ENCODE measurements around the gene IFITM1.
A peak's percentile ranks its signal among the peaks of the same experiment; 100 is the strongest.
"Not testable (repeated sequence)": the region's sequence is repeated elsewhere in the genome, so short reads cannot be mapped to it uniquely, and the experiment has no call there.

Gene IFITM1

GRCh38 chr11:309979-310572, 3.8 kb upstream of the IFITM1 start:
- not testable (repeated sequence) for DNase-seq

DNA sequence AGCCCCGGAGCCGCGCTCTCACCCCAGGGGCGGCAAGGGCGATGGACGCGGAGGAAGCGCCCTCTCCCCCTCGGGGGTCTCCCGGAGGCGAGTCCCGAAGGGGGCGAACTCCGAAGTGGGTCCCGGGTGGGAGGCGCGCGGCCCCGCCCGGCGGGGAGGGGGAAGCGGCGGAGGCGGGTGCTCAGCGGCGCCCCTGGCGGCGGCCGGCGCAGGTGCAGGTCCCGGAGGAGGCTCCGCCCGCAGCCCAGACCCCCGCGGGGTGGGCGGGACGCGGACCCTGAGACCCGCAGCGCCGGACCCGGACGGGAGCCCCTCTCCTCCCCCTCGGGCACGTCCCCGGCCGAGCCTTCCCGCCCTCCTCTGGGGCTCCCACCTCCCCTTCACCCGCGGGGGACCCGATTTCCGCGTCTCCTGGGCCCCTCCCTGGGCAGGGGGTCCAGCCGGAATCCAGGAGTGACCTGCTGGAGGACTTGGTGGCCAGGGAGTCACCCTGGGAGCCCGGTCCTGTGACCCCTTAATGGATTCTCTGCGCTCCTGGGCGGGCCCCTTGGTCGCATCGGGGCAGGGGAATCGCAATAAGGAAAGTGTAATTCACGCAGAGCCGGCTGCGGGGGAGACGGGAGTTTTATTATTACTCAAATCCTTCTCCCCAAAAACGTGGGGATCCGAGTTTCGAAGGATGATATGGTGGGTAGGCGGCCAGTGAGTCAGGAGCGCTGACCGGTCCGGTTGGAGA, 2.7 kb upstream of the IFITM1 start:
- DNase-seq = not testable (repeated sequence)

GRCh38 chr11:312092-312816, 1.6 kb upstream of the IFITM1 start:
- no peak for DNase-seq

DNA sequence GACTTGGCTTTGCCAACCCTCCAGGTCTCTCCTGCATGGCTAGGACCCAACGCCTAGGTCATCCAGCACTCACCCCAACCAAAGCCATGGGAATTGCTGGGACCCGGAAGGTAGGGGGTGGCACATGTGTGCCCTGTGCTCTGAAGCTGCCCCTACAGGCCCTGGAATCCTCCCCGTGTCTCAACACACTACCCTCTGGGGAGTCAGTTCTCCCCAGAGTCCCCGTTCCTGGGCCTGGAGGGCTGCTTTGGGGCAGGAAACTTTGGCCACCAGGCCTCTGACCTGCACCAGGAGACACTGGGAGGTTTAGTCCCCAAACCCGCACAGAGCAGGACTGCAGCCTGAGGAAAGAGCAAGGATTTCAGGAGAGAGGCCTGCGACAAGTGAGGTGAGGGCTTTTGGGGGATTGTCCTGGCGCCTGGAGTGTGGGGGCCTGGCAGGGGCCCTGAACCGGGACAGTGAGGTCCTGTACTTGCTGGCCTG, 495 bp upstream of the IFITM1 start:
- DNase-seq = no peak

- DNase-seq = peak; percentile 19
These were observed 675 bp downstream of the IFITM1 start for GRCh38 chr11:314554-314875.

DNA sequence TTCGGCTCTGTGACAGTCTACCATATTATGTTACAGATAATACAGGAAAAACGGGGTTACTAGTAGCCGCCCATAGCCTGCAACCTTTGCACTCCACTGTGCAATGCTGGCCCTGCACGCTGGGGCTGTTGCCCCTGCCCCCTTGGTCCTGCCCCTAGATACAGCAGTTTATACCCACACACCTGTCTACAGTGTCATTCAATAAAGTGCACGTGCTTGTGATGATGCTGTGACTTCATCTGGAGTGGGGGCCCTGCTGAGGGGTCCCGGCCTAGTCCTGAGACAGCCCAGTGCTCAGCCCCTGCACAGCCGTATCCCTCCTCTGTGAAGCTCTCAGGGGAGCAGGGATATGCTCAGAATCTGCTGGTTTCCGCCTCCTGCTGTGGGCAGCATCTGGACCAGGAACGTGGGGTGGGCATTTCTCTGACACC, 1.2 kb downstream of the IFITM1 start:
- DNase-seq = no peak

- DNase-seq = no peak
These were observed 1.7 kb downstream of the IFITM1 start for GRCh38 chr11:315516-315994.

GRCh38 chr11:316031-316701, 2.3 kb downstream of the IFITM1 start:
- peak; percentile 47 for DNase-seq

GRCh38 chr11:316891-317301, 3.1 kb downstream of the IFITM1 start:
- DNase-seq = no peak

DNA sequence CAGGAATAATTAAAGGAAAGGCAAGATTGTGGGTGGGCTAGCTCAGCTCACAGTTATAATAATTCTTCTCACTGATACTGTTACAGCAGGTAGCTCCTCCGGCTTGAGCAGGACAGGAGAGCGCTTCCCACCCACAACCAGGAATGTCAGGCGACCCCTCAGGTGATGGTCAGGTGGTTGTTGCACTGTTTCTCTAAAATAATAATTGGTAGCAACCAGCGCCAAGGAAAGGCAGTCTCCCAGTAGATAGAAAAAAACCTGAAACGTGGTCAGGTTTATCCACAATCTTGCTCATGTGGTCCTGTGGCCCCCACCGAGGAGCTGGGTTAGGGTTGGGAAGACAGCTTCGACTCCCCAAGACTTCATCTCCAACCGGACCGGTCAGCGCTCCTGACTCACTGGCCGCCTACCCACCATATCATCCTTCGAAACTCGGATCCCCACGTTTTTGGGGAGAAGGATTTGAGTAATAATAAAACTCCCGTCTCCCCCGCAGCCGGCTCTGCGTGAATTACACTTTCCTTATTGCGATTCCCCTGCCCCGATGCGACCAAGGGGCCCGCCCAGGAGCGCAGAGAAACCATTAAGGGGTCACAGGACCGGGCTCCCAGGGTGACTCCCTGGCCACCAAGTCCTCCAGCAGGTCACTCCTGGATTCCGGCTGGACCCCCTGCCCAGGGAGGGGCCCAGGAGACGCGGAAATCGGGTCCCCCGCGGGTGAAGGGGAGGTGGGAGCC, 4.0 kb downstream of the IFITM1 start:
- peak; percentile 28 for DNase-seq

DNA sequence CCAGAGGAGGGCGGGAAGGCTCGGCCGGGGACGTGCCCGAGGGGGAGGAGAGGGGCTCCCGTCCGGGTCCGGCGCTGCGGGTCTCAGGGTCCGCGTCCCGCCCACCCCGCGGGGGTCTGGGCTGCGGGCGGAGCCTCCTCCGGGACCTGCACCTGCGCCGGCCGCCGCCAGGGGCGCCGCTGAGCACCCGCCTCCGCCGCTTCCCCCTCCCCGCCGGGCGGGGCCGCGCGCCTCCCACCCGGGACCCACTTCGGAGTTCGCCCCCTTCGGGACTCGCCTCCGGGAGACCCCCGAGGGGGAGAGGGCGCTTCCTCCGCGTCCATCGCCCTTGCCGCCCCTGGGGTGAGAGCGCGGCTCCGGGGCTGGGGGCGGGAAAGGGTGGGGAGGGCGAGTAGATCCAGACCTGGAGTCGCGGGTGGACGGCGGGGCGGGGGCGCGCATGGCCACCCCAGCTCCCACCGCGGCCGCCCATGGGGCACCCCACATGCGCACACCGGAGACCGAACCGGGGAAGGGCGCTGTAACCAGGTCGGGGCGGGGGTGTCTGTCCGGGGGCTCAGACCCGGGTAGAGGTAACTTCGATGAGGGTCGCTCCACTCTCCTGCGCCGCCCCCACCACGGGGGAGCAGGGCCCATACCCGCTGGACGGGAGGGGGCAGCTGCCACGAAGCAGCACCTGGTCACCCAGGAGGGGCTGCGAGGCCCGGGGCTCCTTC, 4.7 kb downstream of the IFITM1 start:
- not testable (repeated sequence) for DNase-seq

DNA sequence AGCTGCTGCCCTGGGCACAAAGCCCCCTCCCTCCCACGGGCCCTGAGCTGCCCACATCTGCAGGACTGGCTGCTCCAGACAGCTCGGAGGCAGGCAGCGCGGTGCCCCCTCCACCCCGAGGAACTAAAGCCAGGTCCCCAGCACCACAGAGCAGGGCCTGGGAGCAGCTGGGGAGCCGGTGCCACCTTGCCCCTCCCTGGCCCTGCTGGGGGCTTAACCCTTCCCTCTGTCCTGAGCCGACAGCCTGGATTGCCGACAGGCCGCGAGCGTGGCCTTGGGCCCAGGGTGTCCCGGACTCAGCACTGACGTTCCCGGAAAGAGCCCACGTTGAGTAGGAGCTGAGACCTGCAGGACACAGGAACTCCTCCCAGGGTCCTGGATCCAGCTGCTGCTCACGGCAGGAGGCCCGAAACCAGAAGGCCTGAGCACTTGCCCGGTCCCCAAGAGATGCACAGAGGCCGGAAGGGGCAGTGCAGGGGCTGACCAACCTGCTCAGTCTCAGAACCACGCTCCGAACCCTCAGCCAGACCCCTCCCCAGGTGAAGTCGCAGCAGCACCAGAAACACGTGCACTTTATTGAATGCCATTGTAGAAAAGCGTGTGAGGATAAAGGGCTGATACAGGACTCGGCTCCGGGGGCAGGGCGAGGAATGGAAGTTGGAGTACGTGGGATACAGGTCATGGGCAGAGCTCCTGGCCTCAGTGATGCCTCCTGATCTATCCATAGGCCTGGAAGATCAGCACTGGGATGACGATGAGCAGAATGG, 5.5 kb downstream of the IFITM1 start:
- DNase-seq = peak; percentile 48

DNA sequence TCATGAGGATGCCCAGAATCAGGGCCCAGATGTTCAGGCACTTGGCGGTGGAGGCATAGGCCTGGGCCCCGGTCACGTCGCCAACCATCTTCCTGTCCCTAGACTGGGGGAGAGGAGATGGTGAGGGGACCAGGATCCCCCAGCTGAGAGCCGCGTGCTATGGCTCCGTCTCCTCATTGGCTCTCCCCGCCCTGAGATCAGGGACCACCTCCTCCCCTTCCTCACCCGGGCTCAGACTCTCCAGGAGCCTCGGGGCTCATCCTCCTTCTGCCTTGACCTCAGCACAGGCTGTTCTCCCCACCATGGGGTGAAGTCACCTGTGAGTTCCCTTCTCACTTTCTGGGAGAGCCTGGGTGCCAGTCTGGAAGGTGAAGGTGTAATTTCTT, 6.0 kb downstream of the IFITM1 start:
- peak; percentile 29 for DNase-seq

DNA sequence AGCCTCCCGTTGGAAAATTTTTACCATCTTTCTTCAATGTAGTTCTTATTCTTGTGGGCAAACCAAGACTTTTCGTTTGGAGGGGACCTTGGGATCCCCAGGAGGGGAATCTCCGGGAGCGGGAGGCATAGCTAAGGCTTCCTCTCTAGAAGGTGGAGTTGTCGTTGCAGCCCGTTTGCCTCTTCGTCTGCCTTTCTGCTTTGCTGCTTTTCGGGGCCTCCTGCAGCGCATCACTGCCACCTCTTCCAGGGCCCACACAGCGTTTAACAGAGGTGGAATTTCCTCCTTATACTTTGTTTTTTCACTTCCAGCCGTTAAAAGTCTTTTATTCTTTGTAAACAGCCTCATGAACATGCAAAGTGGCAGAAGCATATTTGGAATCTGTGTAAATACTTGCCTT, 10.3 kb downstream of the IFITM1 start:
- DNase-seq = no peak

DNA sequence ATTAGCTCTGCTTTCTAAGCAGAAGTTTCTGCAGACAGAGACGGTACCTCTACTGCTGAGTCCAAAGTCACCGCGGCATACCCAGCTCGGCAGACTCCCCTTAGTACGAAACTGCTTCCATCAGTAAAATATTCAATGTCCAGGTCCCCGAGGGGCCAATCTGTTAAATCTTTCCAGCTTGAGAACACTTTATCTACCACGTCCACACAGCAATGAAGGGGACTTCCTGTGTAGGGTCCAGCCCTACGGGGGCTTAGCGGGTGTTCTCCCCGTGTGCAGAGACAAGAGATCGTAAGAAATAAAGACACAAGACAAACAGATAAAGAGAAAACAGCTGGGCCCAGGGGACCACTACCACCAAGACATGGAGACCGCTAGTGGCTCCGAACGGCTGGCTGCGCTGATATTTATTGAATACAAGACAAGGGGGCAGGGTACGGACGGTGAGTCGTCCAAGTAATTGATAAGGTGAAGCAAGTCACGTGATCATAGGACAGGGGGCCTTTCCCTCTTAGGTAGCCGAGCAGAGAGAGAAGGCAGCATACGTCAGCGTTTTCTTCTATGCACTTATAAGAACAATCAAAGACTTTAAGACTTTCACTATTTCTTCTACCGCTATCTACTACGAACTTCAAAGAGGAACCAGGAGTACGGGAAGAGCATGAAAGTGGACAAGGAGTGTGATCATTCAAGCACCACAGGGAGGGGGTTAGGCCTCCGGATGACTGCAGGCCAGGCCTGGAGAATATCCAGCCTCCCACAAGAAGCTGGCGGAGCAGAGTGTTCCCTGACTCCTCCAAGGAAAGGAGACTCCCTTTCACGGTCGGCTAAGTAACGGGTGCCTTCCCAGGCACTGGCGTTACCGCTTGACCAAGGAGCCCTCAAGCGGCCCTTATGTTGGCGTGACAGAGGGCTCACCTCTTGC, 11.0 kb downstream of the IFITM1 start:
- not testable (repeated sequence) for DNase-seq

DNA sequence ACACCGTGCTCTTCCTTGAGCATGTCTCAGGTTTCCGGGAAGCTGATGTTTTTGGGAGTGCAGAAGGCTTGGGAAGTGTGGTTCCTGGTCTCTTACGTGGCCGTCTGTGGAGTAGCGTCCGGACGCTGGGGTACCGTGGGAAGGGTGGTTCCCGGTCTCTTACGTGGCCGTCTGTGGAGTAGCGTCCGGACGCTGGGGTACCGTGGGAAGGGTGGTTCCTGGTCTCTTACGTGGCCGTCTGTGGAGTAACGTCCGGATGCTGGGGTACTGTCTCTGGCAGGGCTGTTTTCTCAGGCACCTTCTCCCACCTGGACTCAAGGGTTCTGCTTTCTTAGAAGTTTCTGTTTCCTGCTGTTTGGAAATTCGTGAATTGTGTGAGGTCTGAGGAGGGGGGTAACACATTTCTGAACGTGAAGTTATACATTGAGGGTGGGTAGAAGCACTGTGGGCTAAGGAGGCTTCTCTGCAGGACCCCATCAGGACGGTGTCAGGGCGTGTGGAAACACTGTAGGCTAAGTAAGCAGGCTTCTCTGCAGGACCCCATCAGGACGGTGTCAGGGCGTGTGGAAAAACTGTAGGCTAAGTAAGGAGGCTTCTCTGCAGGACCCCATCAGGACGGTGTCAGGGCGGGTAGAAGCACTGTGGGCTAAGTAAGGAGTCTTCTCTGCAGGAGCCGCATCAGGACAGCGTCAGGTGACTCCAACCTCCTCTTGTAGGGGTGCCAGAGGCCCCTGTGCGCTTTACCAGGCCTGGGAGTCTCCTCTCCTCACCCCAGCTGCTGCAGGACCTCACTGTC, 12.2 kb downstream of the IFITM1 start:
- peak; percentile 19 for DNase-seq

- no peak for DNase-seq
These were observed 12.7 kb downstream of the IFITM1 start for GRCh38 chr11:326592-326841.

- peak; percentile 70 for DNase-seq
These were observed 13.2 kb downstream of the IFITM1 start for GRCh38 chr11:326842-327580.

DNA sequence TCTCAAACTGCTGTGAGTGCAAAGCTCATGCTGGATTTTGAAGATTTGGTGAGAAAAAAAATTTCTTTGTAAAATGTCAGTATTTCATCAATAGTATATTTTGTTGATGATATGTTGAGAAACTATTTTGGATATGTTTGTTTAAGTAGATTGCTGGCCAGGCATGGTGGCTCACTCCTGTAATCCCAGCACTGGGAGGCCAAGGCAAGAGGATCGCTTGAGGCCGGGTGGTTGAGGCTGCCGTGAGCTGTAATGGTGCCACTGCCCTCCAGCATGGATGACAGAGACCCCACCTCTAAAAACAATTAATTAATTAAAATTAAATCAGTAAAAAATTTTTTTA, 13.7 kb downstream of the IFITM1 start:
- no peak for DNase-seq
